Activated T-helper 17 cell treated with anti-CD3 and anti-CD28 coated beads, Interleukin-2, amount 50 U/mL, for 72 hours (primary cell): Measurements from ENCODE around the gene LASP1NB.

Experiments
- ATAC-seq: fragments of 150-1000 bp; cut with Tn5 transposase; replicated peaks from 2 replicates; pipeline ENCODE4 v1.10.0; 2021; ENCODE audit warnings: mild to moderate bottlenecking, moderate library complexity
- H3K27ac Mint-ChIP-seq: one replicate; pipeline ENCODE4 v1.8.0; 2022; ENCODE audit warnings: mixed read lengths
- H3K27me3 Mint-ChIP-seq: one replicate; pipeline ENCODE4 v1.8.0; 2022; ENCODE audit warnings: mixed read lengths
- H3K36me3 Mint-ChIP-seq: one replicate; pipeline ENCODE4 v1.8.0; 2022; ENCODE audit warnings: low read depth, mild to moderate bottlenecking, mixed read lengths
- H3K4me1 Mint-ChIP-seq: one replicate; pipeline ENCODE4 v1.8.0; 2022; ENCODE audit warnings: mixed read lengths
- H3K4me3 Mint-ChIP-seq: one replicate; pipeline ENCODE4 v1.8.0; 2022; ENCODE audit warnings: mild to moderate bottlenecking, mixed read lengths
- H3K9me3 Mint-ChIP-seq: one replicate; pipeline ENCODE4 v1.8.0; 2022; ENCODE audit warnings: mixed read lengths

Gene LASP1NB

DNA sequence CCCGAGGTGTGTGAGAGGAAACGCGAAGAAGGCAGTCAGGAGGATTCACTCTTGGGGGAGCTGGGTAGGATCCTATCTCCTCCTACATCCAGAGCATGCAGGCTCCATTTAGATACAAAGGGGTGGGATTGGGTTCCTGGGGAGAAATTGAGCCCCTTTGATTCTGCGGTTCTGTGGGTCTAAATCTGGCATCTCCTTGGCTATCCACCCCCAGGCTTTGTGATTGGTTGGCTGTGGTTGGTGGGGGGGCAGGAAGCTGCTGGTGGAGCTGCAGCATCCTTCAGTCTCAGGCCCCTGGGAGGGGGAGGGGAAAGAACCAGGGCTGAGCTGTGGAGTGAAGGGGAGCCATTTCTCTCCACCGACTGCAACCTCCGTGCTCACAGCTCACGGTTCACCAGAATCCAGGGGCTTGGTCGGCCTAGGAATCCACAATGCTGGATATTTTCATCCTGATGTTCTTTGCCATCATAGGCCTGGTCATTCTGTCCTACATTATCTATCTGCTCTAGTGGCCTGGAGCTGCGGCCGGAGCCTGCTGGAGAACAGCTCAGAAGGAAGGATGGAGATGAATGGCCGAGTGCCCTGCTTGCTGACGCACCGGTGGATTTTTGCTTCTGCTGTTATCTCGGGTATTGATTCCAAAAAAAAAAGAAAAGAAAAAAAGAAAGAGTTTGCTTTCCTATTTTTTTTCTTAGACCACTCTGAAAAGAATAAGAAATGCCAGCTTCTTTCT lies at the start of gene LASP1NB:
Gene LASP1NB, plus strand, starts transcription at position 352 of the 733 bp plus-strand sequence.
- H3K27ac Mint-ChIP-seq = no peak within 1 kb of the TSS

GRCh38 chr17:38877130-38877851 lies 48.1 kb upstream of the LASP1NB start:
- H3K27me3 Mint-ChIP-seq = no peaks in the 10 kb centered on the region
- peak overlapping the region; percentile 85 for H3K4me3 Mint-ChIP-seq
- no peaks in the 10 kb centered on the region for H3K9me3 Mint-ChIP-seq
- peak; percentile 27 for ATAC-seq
- peaks cover 78% of the 10 kb centered on the region for H3K36me3 Mint-ChIP-seq
- H3K4me1 Mint-ChIP-seq = peaks cover 51% of the 10 kb centered on the region
- H3K27ac Mint-ChIP-seq = peak overlapping the region; percentile 83

More for the DNA sequence above, at the start of gene LASP1NB:
- no peak for ATAC-seq
- Mint-ChIP-seq H3K9me3 (no peaks in the 10 kb centered on the region), H3K27me3 (no peaks in the 10 kb centered on the region), H3K4me3 (peak within 1 kb of the TSS; percentile 8), H3K4me1 (peaks cover 27% of the 10 kb centered on the region), H3K36me3 (peaks cover 5% of the 10 kb centered on the region)

- H3K36me3 Mint-ChIP-seq = peaks cover 83% of the 10 kb centered on the region
Measured at GRCh38 chr17:38879878-38880665, 45.3 kb upstream of the LASP1NB start.

GRCh38 chr17:38881600-38882191 lies 43.7 kb upstream of the LASP1NB start:
- no peaks in the 10 kb centered on the region for H3K27me3 Mint-ChIP-seq
- ATAC-seq = peak; percentile 37
- peak overlapping the region; percentile 78 for H3K27ac Mint-ChIP-seq
- peak overlapping the region; percentile 79 for H3K4me3 Mint-ChIP-seq
- peaks cover 92% of the 10 kb centered on the region for H3K36me3 Mint-ChIP-seq
- no peaks in the 10 kb centered on the region for H3K9me3 Mint-ChIP-seq
- peaks cover 51% of the 10 kb centered on the region for H3K4me1 Mint-ChIP-seq

More at GRCh38 chr17:38879878-38880665, 45.3 kb upstream of the LASP1NB start:
- no peaks in the 10 kb centered on the region for H3K27me3 Mint-ChIP-seq
- peak overlapping the region; percentile 38 for H3K4me3 Mint-ChIP-seq
- peak overlapping the region; percentile 69 for H3K27ac Mint-ChIP-seq
- peaks cover 41% of the 10 kb centered on the region for H3K4me1 Mint-ChIP-seq
- no peaks in the 10 kb centered on the region for H3K9me3 Mint-ChIP-seq
- ATAC-seq = no peak

- H3K36me3 Mint-ChIP-seq = peaks cover 95% of the 10 kb centered on the region
- H3K9me3 Mint-ChIP-seq = no peaks in the 10 kb centered on the region
- no peaks in the 10 kb centered on the region for H3K27me3 Mint-ChIP-seq
- H3K4me1 Mint-ChIP-seq = peaks cover 46% of the 10 kb centered on the region
- peak overlapping the region; percentile 79 for H3K4me3 Mint-ChIP-seq
- peak overlapping the region; percentile 95 for H3K27ac Mint-ChIP-seq
- ATAC-seq = no peak
Measured at GRCh38 chr17:38882870-38883269, 42.5 kb upstream of the LASP1NB start.

DNA sequence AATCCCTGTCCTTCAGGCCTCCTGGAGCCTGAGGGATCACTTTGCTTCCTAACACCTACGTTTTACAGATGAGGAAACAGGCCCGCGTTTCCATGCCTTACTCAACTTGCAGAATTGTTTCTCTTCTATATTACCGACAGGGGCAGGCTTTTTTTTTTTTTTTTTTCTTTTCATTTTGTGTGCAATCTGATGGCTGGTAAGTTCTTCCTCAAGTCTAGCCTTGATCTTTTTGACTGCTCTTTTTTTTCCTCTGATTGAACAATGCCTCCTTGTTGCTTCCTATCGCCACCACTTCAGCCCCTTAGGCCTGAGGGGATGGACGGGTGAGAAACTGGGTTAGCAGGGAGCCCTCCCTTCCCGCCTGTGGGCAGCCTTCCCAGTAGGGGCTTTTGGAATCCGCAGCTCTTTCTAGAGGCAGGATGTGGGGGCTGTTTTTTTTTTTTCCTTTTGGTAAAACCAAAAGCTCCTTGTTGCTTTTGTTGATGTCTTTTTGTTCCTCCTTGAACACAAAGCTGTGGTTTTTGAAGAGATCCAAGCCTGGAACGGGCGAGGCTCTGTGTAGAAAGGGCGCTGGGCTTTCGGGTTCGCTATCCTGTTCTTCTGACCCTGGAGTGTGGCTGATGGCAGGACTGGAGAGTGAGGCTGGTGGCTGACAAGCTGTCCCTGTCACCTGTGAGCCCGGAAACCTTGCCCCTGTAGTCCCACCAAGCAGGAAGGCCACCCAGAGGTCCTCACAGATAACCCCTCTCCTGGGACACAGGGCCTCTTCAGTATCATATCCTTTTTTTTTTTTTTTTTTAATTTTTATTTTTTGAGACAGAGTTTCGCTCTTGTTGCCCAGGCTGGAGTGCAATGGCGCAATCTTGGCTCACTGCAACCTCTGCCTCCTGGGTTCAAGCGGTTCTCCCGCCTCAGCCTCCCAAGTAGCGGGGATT lies 41.6 kb upstream of the LASP1NB start:
- Mint-ChIP-seq H3K4me3 (peak overlapping the region; percentile 79), H3K4me1 (peaks cover 43% of the 10 kb centered on the region), H3K27ac (peak overlapping the region; percentile 95), H3K9me3 (no peaks in the 10 kb centered on the region), H3K27me3 (no peaks in the 10 kb centered on the region), H3K36me3 (peaks cover 95% of the 10 kb centered on the region)
- ATAC-seq = peak; percentile 28

GRCh38 chr17:38885044-38885727 lies 40.2 kb upstream of the LASP1NB start:
- H3K4me3 Mint-ChIP-seq = peak overlapping the region; percentile 40
- H3K27me3 Mint-ChIP-seq = no peaks in the 10 kb centered on the region
- ATAC-seq = no peak
- H3K4me1 Mint-ChIP-seq = peaks cover 44% of the 10 kb centered on the region
- no peaks in the 10 kb centered on the region for H3K9me3 Mint-ChIP-seq
- peak overlapping the region; percentile 84 for H3K27ac Mint-ChIP-seq
- peaks cover 95% of the 10 kb centered on the region for H3K36me3 Mint-ChIP-seq

GRCh38 chr17:38885728-38886642 lies 39.4 kb upstream of the LASP1NB start:
- no peak for ATAC-seq
- Mint-ChIP-seq H3K27me3 (no peaks in the 10 kb centered on the region), H3K4me3 (peak overlapping the region; percentile 40), H3K27ac (peak overlapping the region; percentile 84), H3K36me3 (peaks cover 94% of the 10 kb centered on the region), H3K9me3 (no peaks in the 10 kb centered on the region), H3K4me1 (peaks cover 45% of the 10 kb centered on the region)

DNA sequence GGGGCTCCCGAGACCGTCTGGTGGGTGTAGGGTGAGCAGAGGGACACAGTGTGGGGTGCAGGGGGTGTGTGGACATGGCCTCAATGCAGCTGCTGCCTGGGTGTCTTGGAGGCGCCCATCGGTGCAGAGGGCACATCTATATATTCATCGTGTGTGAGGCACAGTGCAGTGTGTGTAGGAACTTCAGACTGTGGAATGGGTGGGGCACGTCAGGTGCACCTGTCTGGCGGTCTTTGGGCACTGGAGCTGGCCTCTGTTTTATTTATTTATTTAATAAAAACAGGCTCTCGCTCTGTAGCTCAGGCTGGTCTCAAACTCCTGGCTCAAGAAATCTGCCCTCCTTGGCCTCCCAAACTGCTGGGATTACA lies 38.8 kb upstream of the LASP1NB start:
- peaks cover 44% of the 10 kb centered on the region for H3K4me1 Mint-ChIP-seq

DNA sequence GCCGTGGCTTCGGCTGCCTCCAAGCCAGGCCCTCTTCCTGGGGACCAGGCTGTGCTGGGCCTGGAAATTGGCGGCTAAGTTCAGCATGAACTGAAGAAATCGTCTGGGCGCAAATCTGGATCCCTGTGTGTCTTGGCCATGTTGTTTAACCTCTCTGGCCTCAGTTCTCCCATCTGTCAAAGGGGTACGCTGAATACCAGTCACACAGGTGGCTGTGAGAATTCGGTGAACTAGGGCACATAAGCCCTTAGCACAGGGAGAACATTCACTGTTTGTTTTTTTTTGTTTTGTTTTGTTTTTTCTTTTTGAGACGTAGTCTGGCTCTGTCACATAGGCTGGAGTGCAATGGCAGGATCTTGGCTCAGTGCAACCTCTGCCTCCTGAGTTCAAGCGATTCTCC lies 36.6 kb upstream of the LASP1NB start:
- Mint-ChIP-seq H3K9me3 (no peaks in the 10 kb centered on the region), H3K4me1 (peaks cover 37% of the 10 kb centered on the region), H3K4me3 (peak overlapping the region; percentile 16), H3K36me3 (peaks cover 91% of the 10 kb centered on the region), H3K27ac (peak overlapping the region; percentile 52), H3K27me3 (no peaks in the 10 kb centered on the region)
- no peak for ATAC-seq

More for the DNA sequence above, 38.8 kb upstream of the LASP1NB start:
- peaks cover 93% of the 10 kb centered on the region for H3K36me3 Mint-ChIP-seq
- ATAC-seq = no peak
- H3K27ac Mint-ChIP-seq = peak overlapping the region; percentile 84
- H3K27me3 Mint-ChIP-seq = no peaks in the 10 kb centered on the region
- no peaks in the 10 kb centered on the region for H3K9me3 Mint-ChIP-seq
- peak overlapping the region; percentile 40 for H3K4me3 Mint-ChIP-seq

GRCh38 chr17:38889745-38890409 lies 35.5 kb upstream of the LASP1NB start:
- no peak for ATAC-seq
- Mint-ChIP-seq H3K4me1 (peaks cover 34% of the 10 kb centered on the region), H3K36me3 (peaks cover 92% of the 10 kb centered on the region), H3K27ac (peak overlapping the region; percentile 84), H3K27me3 (no peaks in the 10 kb centered on the region), H3K4me3 (peak overlapping the region; percentile 58), H3K9me3 (no peaks in the 10 kb centered on the region)

DNA sequence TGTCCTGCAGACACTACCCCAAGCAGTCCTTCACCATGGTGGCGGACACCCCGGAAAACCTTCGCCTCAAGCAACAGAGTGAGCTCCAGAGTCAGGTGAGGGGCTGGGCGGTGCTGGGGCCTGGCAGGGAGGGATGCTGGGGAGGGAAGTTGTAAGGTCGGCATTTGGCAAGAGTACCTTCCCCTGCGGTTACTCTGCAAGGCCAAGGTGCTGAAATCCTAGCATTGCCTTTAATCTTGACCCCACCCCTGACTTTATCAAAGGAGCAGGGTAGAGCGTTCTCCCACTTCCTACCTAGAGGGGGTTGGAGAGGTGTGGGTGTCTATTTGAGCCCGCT lies 35.0 kb upstream of the LASP1NB start:
- Mint-ChIP-seq H3K4me3 (peak overlapping the region; percentile 58), H3K9me3 (no peaks in the 10 kb centered on the region)
- ATAC-seq = no peak

More for the DNA sequence above, 35.0 kb upstream of the LASP1NB start:
- Mint-ChIP-seq H3K27me3 (no peaks in the 10 kb centered on the region), H3K4me1 (peaks cover 34% of the 10 kb centered on the region), H3K27ac (peak overlapping the region; percentile 84), H3K36me3 (peaks cover 90% of the 10 kb centered on the region)
